Muscle of leg (tissue), 11 donors: ENCODE results near the gene HCRTR1. TPM values are rescaled to one million over a fixed set of nuclear protein-coding genes. Genes with fewer than 3 reads are reported as not detected.

ENCODE experiments used
- DNase-seq: peaks from one replicate; pipeline ENCODE4 v3.0.0; 2013
- H3K27ac ChIP-seq: one replicate; pipeline ENCODE4 v1.5.1; 2013; ENCODE audit warnings: mild to moderate bottlenecking, low read length, control low read depth
- H3K27me3 ChIP-seq: one replicate; pipeline ENCODE4 v1.6.1; 2013; ENCODE audit warnings: low read length; ENCODE audit not compliant: control insufficient read depth, insufficient read depth
- H3K36me3 ChIP-seq: one replicate; pipeline ENCODE4 v1.6.1; 2013; ENCODE audit warnings: low read length; ENCODE audit not compliant: control insufficient read depth, insufficient read depth
- H3K4me1 ChIP-seq: one replicate; pipeline ENCODE4 v1.6.1; 2013; ENCODE audit warnings: low read length; ENCODE audit not compliant: control insufficient read depth, insufficient read depth
- H3K4me3 ChIP-seq: one replicate; pipeline ENCODE4 v1.5.1; 2013; ENCODE audit warnings: low read length, control low read depth
- H3K9me3 ChIP-seq: replicated peaks from 2 replicates; pipeline ENCODE4 v1.6.1; 2013; ENCODE audit warnings: low read depth, low read length; ENCODE audit not compliant: control insufficient read depth
- WGBS: methylation state at CpG from one replicate; pipeline ENCODE4 v1.1.5; 2013; ENCODE audit warnings: missing lambda C conversion rate; ENCODE audit not compliant: insufficient coverage; 5-methylcytosine and 5-hydroxymethylcytosine counted together
- polyA plus RNA-seq, 8 donors: library from polyadenylated mRNA; unstranded; fragments of 120-200 nt; gene quantifications; one replicate each; pipeline versions ENCODE4 v1.2.1 to v1.2.3, GENCODE V29; 2013; ENCODE audit warnings: inconsistent platforms in 1 of 8, low replicate concordance in 1 of 8; ENCODE audit not compliant: insufficient read length in 8 of 8, insufficient read depth in 1 of 8
- total RNA-seq: library from RNA; stranded (reverse); fragments of 120-200 nt; gene quantifications from one replicate; pipeline ENCODE4 v1.2.4, GENCODE V29; 2013

HCRTR1 gene
- total and polyA plus RNA-seq, 9 donors: 0.04 to 0.37 (median 0.16) TPM

DNA sequence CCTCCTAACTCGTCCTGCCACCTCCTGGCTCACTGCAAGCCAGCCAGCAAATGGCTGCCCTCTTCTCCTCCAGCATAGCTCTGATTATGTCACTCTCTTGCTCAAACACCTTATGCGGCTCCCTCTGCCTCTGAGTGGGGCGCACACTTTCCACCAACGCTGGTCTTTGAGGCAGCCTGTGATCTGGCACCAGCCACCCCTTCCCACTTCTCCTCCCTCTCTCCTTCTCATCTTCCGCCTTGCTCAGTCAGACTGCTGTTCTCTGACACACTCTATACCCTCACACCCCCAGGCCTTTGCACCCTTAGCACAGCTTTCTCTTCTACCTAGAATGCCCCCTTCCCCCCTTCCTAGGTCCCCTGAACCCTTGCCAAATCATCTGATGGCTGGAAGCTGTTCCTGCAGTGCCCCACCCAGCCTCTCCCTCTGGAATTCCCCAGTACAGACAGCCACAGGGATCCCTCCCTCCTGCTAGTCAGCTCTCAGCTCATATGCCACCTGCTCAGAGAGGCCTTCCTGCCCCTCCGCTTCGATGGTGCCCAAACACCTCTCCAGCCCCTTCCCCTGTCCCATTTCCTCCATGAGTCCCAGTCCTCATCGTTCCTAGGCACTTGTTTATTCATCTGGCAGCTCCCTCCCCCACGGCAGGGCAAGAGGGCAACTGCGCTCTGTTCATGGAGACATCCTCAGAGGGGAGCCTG is 48.9 kb downstream of the HCRTR1 start:
- Histone ChIP-seq H3K27me3 (no peaks in the 10 kb centered on the region), H3K4me3 (no peak overlapping the region), H3K27ac (peak overlapping the region; percentile 80), H3K4me1 (peaks cover 79% of the 10 kb centered on the region), H3K36me3 (peaks cover 43% of the 10 kb centered on the region), H3K9me3 (no peaks in the 10 kb centered on the region)
- peak; percentile 70 for DNase-seq
- WGBS: 52% methylated on average over 8 of the region's 10 CpGs

DNA sequence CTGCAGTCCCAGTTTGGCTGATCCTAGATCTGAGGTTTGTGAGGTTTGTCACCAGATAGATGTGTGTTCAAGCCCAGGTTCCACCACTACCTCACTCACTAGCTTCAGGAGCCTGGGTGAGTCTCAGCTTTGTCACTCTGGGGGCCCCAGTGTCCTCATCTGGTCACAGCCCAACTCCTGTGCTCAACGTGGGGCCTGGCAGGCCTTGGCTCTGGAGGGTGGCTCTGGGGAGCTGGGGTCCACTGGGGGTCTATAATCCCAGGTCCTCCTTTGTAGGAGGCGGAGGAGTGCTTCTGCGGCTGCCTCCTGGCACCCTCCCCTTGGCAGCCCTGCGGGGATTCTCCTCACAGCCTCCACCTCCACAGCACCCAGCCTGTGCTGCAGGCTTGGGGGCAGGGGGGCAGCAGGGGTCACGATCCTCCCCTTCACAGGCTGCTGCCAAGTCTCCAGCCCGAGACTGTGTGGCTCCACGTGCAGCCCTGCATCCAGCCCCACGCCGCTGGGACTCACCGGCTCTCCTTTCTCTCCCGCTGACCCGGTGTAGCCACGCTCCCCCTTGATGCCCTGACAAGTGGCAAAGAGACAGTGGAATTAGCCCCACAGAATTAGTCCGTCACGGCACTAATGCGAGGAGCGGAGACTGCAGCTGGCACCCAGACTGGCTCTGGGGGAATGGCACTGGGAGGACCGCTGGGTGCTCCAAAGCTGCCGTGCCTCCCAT is 49.7 kb downstream of the HCRTR1 start:
- H3K36me3 ChIP-seq: peaks cover 43% of the 10 kb centered on the region
- no peaks in the 10 kb centered on the region for H3K9me3 ChIP-seq
- no peak for DNase-seq
- peak overlapping the region; percentile 80 for H3K27ac ChIP-seq
- no peaks in the 10 kb centered on the region for H3K27me3 ChIP-seq
- H3K4me3 ChIP-seq: no peak overlapping the region
- H3K4me1 ChIP-seq: peaks cover 82% of the 10 kb centered on the region
- WGBS: 67% methylated on average over 13 of the region's 19 CpGs

DNA sequence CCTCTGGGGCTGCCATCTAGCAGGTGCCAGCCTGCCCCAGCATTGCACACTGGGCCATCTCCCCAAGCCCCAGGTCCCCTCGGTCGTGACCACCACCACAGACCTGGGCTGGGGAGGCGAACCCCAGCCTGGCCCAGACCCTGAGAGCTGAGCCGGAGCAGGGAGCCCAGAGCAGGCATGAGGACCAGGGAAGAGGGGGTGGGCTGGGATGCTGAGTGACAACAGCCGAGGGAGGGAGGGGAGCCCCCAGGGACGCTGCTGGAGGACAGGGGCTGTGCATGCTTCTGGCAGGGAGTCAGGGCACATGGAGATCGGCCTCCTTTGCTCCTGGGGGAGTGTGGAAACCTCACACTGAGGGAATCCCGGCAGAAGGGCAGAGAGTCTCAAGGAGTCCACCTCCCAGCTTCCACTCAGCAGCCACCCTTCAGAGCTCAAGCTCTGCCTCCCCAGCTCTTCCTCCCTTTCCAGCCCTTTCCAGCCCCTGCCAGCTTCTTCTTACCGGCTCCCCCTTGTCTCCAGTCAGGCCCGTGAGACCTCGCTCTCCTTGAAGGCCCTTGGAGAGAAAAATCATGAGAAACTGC is 50.9 kb downstream of the HCRTR1 start:
- 62% methylated on average over 9 of the region's 11 CpGs for WGBS
- no peak for DNase-seq
- H3K27ac ChIP-seq: peak overlapping the region; percentile 20
- H3K36me3 ChIP-seq: peaks cover 42% of the 10 kb centered on the region
- no peaks in the 10 kb centered on the region for H3K9me3 ChIP-seq
- no peak overlapping the region for H3K4me3 ChIP-seq
- H3K4me1 ChIP-seq: peaks cover 94% of the 10 kb centered on the region
- H3K27me3 ChIP-seq: no peaks in the 10 kb centered on the region

- WGBS: 50% methylated on average over 4 of the region's 7 CpGs
- peaks cover 100% of the 10 kb centered on the region for H3K4me1 ChIP-seq
- no peaks in the 10 kb centered on the region for H3K9me3 ChIP-seq
- peak overlapping the region; percentile 79 for H3K27ac ChIP-seq
- no peak overlapping the region for H3K4me3 ChIP-seq
- no peaks in the 10 kb centered on the region for H3K27me3 ChIP-seq
- H3K36me3 ChIP-seq: peaks cover 42% of the 10 kb centered on the region
- DNase-seq: peak; percentile 42
These were observed 51.9 kb downstream of the HCRTR1 start for GRCh38 chr1:31669433-31669785.

GRCh38 chr1:31669786-31670592 is 52.5 kb downstream of the HCRTR1 start:
- no peaks in the 10 kb centered on the region for H3K27me3 ChIP-seq
- H3K9me3 ChIP-seq: no peaks in the 10 kb centered on the region
- DNase-seq: peak; percentile 87
- H3K36me3 ChIP-seq: peaks cover 37% of the 10 kb centered on the region
- peak overlapping the region; percentile 79 for H3K27ac ChIP-seq
- peaks cover 100% of the 10 kb centered on the region for H3K4me1 ChIP-seq
- H3K4me3 ChIP-seq: peak overlapping the region; percentile 24
- WGBS: 10% methylated on average over 27 of the region's 30 CpGs

GRCh38 chr1:31670593-31670964 is 53.1 kb downstream of the HCRTR1 start:
- peak overlapping the region; percentile 24 for H3K4me3 ChIP-seq
- H3K27ac ChIP-seq: peak overlapping the region; percentile 79
- H3K27me3 ChIP-seq: no peaks in the 10 kb centered on the region
- H3K9me3 ChIP-seq: no peaks in the 10 kb centered on the region
- DNase-seq: peak; percentile 84
- H3K4me1 ChIP-seq: peaks cover 100% of the 10 kb centered on the region
- WGBS: 37% methylated on average over 6 of the region's 6 CpGs
- H3K36me3 ChIP-seq: peaks cover 32% of the 10 kb centered on the region

DNA sequence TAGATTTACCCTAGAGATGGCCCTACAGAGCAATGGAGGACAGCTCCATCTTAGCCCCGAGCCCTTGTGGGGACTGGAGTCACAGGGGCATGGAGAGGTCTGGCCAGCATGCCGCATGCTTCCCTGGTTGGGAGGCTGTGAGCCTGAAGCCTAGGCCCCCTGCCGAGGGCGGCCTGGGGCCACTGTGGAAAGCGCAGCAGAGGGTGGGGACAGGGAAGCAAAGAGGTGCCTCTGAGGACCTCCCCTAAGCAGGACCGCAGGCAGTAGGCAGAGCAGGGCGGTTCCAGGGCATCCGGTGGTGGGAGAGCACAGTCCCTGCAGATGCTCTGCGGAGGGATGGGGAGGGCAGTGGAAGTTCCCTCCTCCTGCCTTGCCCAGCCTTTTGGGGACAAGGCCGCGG is 53.7 kb downstream of the HCRTR1 start:
- peaks cover 31% of the 10 kb centered on the region for H3K36me3 ChIP-seq
- no peak for DNase-seq
- peak overlapping the region; percentile 79 for H3K27ac ChIP-seq
- H3K27me3 ChIP-seq: no peaks in the 10 kb centered on the region
- H3K9me3 ChIP-seq: no peaks in the 10 kb centered on the region
- no peak overlapping the region for H3K4me3 ChIP-seq
- WGBS: 74% methylated on average over 9 of the region's 11 CpGs
- peaks cover 99% of the 10 kb centered on the region for H3K4me1 ChIP-seq

GRCh38 chr1:31671561-31672201 is 54.2 kb downstream of the HCRTR1 start:
- Histone ChIP-seq H3K4me1 (peaks cover 93% of the 10 kb centered on the region), H3K27ac (peak overlapping the region; percentile 60)
- DNase-seq: peak; percentile 48

GRCh38 chr1:31672986-31673385 is 55.5 kb downstream of the HCRTR1 start:
- Histone ChIP-seq H3K4me1 (peaks cover 80% of the 10 kb centered on the region), H3K4me3 (no peak overlapping the region), H3K9me3 (no peaks in the 10 kb centered on the region), H3K27ac (peak overlapping the region; percentile 60), H3K36me3 (peaks cover 20% of the 10 kb centered on the region), H3K27me3 (peaks cover 2% of the 10 kb centered on the region)
- 7% methylated on average over 9 of the region's 13 CpGs for WGBS
- peak; percentile 82 for DNase-seq

More at GRCh38 chr1:31671561-31672201, 54.2 kb downstream of the HCRTR1 start:
- Histone ChIP-seq H3K36me3 (peaks cover 30% of the 10 kb centered on the region), H3K27me3 (no peaks in the 10 kb centered on the region), H3K4me3 (no peak overlapping the region), H3K9me3 (no peaks in the 10 kb centered on the region)
- WGBS: 61% methylated on average over 7 of the region's 8 CpGs
